Testis (tissue), 2 donors: ENCODE results near the gene CAMK2D.

Experiments
- POLR2A ChIP-seq: fragments of 450-650 bp; IDR thresholded peaks from one replicate; pipeline ENCODE4 v1.6.1; 2017; ENCODE audit warnings: antibody characterized with exemption, mild to moderate bottlenecking, moderate library complexity
- TF ChIP-seq, protein P1 (sequence below), 3 experiments: fragments of 450-650 bp in 2 of 3; fragments of 200-600 bp in 1 of 3; sonication (generic) in 1 of 3; IDR thresholded peaks; one replicate each; pipeline ENCODE4 v1.5.1; 2016 to 2019; ENCODE audit warnings: antibody characterized with exemption in 3 of 3, mild to moderate bottlenecking in 2 of 3, moderate library complexity in 1 of 3

DNA sequence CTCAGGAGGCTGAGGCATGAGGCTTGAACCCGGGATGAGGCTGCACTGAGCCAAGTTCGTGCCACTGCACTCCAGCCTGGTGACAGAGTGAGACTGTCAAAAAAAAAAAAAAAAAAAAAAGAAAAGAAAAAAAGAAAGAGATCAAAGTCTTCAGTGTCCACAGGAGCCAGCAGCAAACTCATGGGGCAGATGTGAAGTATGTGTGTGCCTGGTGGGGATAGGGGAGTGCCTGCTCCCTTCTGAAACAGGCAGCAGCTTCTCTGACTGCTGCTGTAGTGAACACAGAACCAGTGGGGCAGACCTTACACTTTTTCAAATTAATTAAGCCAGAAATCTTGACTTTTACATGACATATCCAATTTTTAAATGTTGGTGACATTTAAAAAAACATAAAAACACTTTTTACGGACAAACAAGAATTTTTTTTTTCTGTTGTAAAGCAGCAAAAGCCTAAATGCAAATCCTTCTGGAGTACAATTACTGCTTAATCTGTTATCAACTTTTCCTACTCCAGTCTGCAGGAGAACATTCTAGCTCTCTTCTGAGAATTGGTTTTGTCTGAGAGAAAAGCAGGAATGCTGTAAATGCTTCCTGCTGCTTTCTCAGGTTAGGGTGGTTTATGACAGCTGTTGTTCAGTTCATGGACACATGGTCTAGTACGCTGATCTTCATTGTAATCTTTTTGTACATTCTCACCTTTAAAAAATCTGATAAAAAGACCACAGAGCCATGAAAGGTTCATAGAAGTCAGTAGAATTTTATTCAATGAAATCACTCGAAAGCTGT, 311.1 kb downstream of the CAMK2D start:
- TF ChIP-seq POLR2A, result no peak
- TF ChIP-seq, protein P1, sequence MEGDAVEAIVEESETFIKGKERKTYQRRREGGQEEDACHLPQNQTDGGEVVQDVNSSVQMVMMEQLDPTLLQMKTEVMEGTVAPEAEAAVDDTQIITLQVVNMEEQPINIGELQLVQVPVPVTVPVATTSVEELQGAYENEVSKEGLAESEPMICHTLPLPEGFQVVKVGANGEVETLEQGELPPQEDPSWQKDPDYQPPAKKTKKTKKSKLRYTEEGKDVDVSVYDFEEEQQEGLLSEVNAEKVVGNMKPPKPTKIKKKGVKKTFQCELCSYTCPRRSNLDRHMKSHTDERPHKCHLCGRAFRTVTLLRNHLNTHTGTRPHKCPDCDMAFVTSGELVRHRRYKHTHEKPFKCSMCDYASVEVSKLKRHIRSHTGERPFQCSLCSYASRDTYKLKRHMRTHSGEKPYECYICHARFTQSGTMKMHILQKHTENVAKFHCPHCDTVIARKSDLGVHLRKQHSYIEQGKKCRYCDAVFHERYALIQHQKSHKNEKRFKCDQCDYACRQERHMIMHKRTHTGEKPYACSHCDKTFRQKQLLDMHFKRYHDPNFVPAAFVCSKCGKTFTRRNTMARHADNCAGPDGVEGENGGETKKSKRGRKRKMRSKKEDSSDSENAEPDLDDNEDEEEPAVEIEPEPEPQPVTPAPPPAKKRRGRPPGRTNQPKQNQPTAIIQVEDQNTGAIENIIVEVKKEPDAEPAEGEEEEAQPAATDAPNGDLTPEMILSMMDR (IDR thresholded peaks at IDR 0.05), result no peak
